Astrocyte (in vitro differentiated cells and primary cell): ENCODE data around the gene AGPS. TPM values are rescaled to one million over a fixed set of nuclear protein-coding genes. Genes with fewer than 3 reads are reported as not detected.

Source experiments
- DNase-seq: peaks from one replicate; pipeline ENCODE4 v3.0.0-alpha.2; 2010; ENCODE audit warnings: low read depth
- FAIRE-seq: peaks from 2 replicates; lab custom pipeline; 2011; peaks lifted over from hg19 to GRCh38; lab: Jason Lieb, UNC
- H2AFZ ChIP-seq: 2 replicates; pipeline ENCODE4 v1.6.0; 2012; ENCODE audit warnings: low read depth, low read length, inconsistent platforms
- H3K27ac ChIP-seq: 2 replicates; pipeline ENCODE4 v1.5.1; 2011; ENCODE audit warnings: low read depth, low read length, inconsistent platforms
- H3K27me3 ChIP-seq: 2 replicates; pipeline ENCODE4 v1.6.0; 2011; ENCODE audit warnings: low read length, inconsistent platforms; ENCODE audit not compliant: insufficient read depth
- H3K36me3 ChIP-seq: 2 replicates; pipeline ENCODE4 v1.5.1; 2011; ENCODE audit warnings: low read length, inconsistent platforms; ENCODE audit not compliant: insufficient read depth
- H3K4me1 ChIP-seq: 2 replicates; pipeline ENCODE4 v1.5.1; 2011; ENCODE audit warnings: low read length, inconsistent platforms; ENCODE audit not compliant: insufficient read depth
- H3K4me2 ChIP-seq: 2 replicates; pipeline ENCODE4 v1.6.0; 2012; ENCODE audit warnings: low read length, inconsistent platforms
- H3K4me3 ChIP-seq: 2 replicates; pipeline ENCODE4 v1.5.1; 2011; ENCODE audit warnings: low read depth, mild to moderate bottlenecking, low read length, inconsistent platforms; ENCODE audit not compliant: insufficient read depth
- H3K79me2 ChIP-seq: 2 replicates; pipeline ENCODE4 v1.6.0; 2012; ENCODE audit warnings: mild to moderate bottlenecking, low read length, inconsistent platforms; ENCODE audit not compliant: insufficient read depth
- H3K9ac ChIP-seq: 2 replicates; pipeline ENCODE4 v1.6.0; 2012; ENCODE audit warnings: mild to moderate bottlenecking, low read length, inconsistent platforms
- H3K9me3 ChIP-seq: 2 replicates; pipeline ENCODE4 v1.5.1; 2012; ENCODE audit warnings: low read depth, mild to moderate bottlenecking, low read length, inconsistent platforms; ENCODE audit not compliant: insufficient read depth
- H4K20me1 ChIP-seq: 2 replicates; pipeline ENCODE4 v1.6.0; 2012; ENCODE audit warnings: low read length, inconsistent platforms; ENCODE audit not compliant: insufficient read depth
- H3K27ac Mint-ChIP-seq: one replicate; pipeline ENCODE4 v1.8.0; 2021; ENCODE audit warnings: mild to moderate bottlenecking, mixed read lengths; ENCODE audit not compliant: unreplicated experiment
- H3K27me3 Mint-ChIP-seq: one replicate; pipeline ENCODE4 v1.8.0; 2021; ENCODE audit warnings: low read depth, mixed read lengths; ENCODE audit not compliant: unreplicated experiment
- H3K36me3 Mint-ChIP-seq: one replicate; pipeline ENCODE4 v1.8.0; 2021; ENCODE audit warnings: low read depth, mixed read lengths; ENCODE audit not compliant: unreplicated experiment
- H3K4me1 Mint-ChIP-seq: one replicate; pipeline ENCODE4 v1.8.0; 2021; ENCODE audit warnings: low read depth, mixed read lengths; ENCODE audit not compliant: unreplicated experiment
- H3K4me3 Mint-ChIP-seq: one replicate; pipeline ENCODE4 v1.8.0; 2021; ENCODE audit warnings: mild to moderate bottlenecking, moderate library complexity, mixed read lengths; ENCODE audit not compliant: unreplicated experiment
- H3K9me3 Mint-ChIP-seq: one replicate; pipeline ENCODE4 v1.8.0; 2021; ENCODE audit warnings: mild to moderate bottlenecking, mixed read lengths; ENCODE audit not compliant: unreplicated experiment
- CTCF ChIP-seq: IDR thresholded peaks from 2 replicates; pipeline ENCODE4 v1.5.1; 2011; ENCODE audit warnings: low read depth, mild to moderate bottlenecking, inconsistent platforms, low read length, moderate library complexity; ENCODE audit not compliant: insufficient read depth
- EZH2 ChIP-seq: IDR thresholded peaks from 2 replicates; pipeline ENCODE4 v1.6.1; 2012; ENCODE audit warnings: mild to moderate bottlenecking, low read length, inconsistent platforms; ENCODE audit not compliant: insufficient read depth
- total RNA-seq: library from RNA; stranded (reverse); gene quantifications from 2 replicates; pipeline ENCODE4 v1.2.1, GENCODE V29; 2021

Gene AGPS
- total RNA-seq, 1 donor from 2014 or later: 66.2 TPM

- Mint-ChIP-seq H3K36me3 (peaks cover 8% of the 10 kb centered on the region), H3K27me3 (no peaks in the 10 kb centered on the region), H3K9me3 (peaks cover 8% of the 10 kb centered on the region), H3K27ac (no peak overlapping the region), H3K4me1 (peaks cover 26% of the 10 kb centered on the region), H3K4me3 (no peak overlapping the region)
- Histone ChIP-seq H3K27me3 (no peaks in the 10 kb centered on the region), H3K36me3 (peaks cover 3% of the 10 kb centered on the region), H3K4me3 (no peak overlapping the region), H3K4me2 (peak overlapping the region; percentile 64), H3K9ac (no peak overlapping the region), H3K79me2 (no peaks in the 10 kb centered on the region), H4K20me1 (no peaks in the 10 kb centered on the region), H3K27ac (peak overlapping the region; percentile 48), H2AFZ (no peak overlapping the region), H3K9me3 (no peaks in the 10 kb centered on the region), H3K4me1 (peaks cover 16% of the 10 kb centered on the region)
- TF ChIP-seq EZH2 (no peak), CTCF (no peak)
- no peak for DNase-seq
- FAIRE-seq: no peak
Measured at GRCh38 chr2:177542396-177542795, 149.8 kb downstream of the AGPS start.

- H3K4me3 Mint-ChIP-seq: no peak overlapping the region
- no peaks in the 10 kb centered on the region for H3K9me3 ChIP-seq
- peak overlapping the region; percentile 22 for H3K4me3 ChIP-seq
- H3K27ac Mint-ChIP-seq: peak overlapping the region; percentile 94
- peak overlapping the region; percentile 35 for H3K9ac ChIP-seq
- peaks cover 8% of the 10 kb centered on the region for H3K36me3 Mint-ChIP-seq
- H3K79me2 ChIP-seq: no peaks in the 10 kb centered on the region
- H3K4me2 ChIP-seq: peak overlapping the region; percentile 64
- peaks cover 26% of the 10 kb centered on the region for H3K4me1 Mint-ChIP-seq
- no peaks in the 10 kb centered on the region for H4K20me1 ChIP-seq
- H3K4me1 ChIP-seq: peaks cover 16% of the 10 kb centered on the region
- H2AFZ ChIP-seq: no peak overlapping the region
- H3K9me3 Mint-ChIP-seq: peaks cover 8% of the 10 kb centered on the region
- H3K27me3 ChIP-seq: no peaks in the 10 kb centered on the region
- TF ChIP-seq EZH2 (no peak), CTCF (no peak)
- DNase-seq (peak; percentile 87), FAIRE-seq (peak; percentile 81)
- H3K36me3 ChIP-seq: peaks cover 3% of the 10 kb centered on the region
- no peaks in the 10 kb centered on the region for H3K27me3 Mint-ChIP-seq
- H3K27ac ChIP-seq: peak overlapping the region; percentile 48
Measured at GRCh38 chr2:177543007-177543760, 150.6 kb downstream of the AGPS start.

DNA sequence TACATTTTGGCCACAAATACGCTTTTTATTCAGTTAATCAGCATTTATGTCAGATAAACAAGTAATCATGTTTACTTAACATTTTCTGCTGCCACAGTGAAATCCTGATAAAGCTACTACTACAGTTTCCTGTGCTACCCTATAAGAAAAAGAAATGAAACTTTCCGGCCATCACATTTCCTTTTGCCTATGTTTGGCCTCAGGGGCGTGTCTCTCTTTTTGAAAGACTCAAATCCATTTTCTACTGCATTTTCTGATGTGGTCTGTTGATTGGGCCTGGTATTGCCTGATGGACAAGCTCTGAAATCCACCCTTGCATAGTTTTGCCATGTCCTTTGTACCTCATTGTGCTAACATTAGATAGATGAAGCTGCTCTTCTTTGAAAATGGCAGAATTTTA lies 152.6 kb downstream of the AGPS start:
- Mint-ChIP-seq H3K27me3 (no peaks in the 10 kb centered on the region), H3K36me3 (peaks cover 8% of the 10 kb centered on the region), H3K27ac (no peak overlapping the region), H3K4me3 (no peak overlapping the region), H3K9me3 (peaks cover 8% of the 10 kb centered on the region), H3K4me1 (peaks cover 26% of the 10 kb centered on the region)
- TF ChIP-seq CTCF (no peak), EZH2 (no peak)
- Histone ChIP-seq H3K79me2 (no peaks in the 10 kb centered on the region), H3K4me3 (no peak overlapping the region), H3K9me3 (no peaks in the 10 kb centered on the region), H3K4me2 (no peak overlapping the region), H3K27me3 (no peaks in the 10 kb centered on the region), H3K36me3 (peaks cover 3% of the 10 kb centered on the region), H3K4me1 (peaks cover 16% of the 10 kb centered on the region), H2AFZ (no peak overlapping the region), H3K9ac (no peak overlapping the region), H3K27ac (no peak overlapping the region), H4K20me1 (no peaks in the 10 kb centered on the region)
- FAIRE-seq (no peak), DNase-seq (no peak)
